K562 treated with DMSO at 1 percent for 24 hours (cell line): ENCODE measurements around the gene LAIR2. TPM values are rescaled to one million over a fixed set of nuclear protein-coding genes. Genes with fewer than 3 reads are reported as not detected.

ENCODE experiments used
- total RNA-seq: library from RNA; unstranded; fragments of 300-600 nt; gene quantifications from 2 replicates; pipeline ENCODE4 v1.2.3, GENCODE V29; 2022; ENCODE audit warnings: low read depth; ENCODE audit not compliant: insufficient read depth

The LAIR2 gene
- total RNA-seq = not detected in 2 replicates

GRCh38 chr19:54502518-54503048, at the start of gene LAIR2:
Gene LAIR2 (plus strand): TSS chr19:54502831. CDS start chr19:54502919, 88 bp downstream.

GRCh38 chr19:54463531-54464043, 39.0 kb upstream of the LAIR2 start, which contains the start of gene LENG9:
Gene LENG9 (minus strand): TSS chr19:54463778. CDS start chr19:54463526, 252 bp downstream.

GRCh38 chr19:54473071-54473891, 29.4 kb upstream of the LAIR2 start, which contains the start of gene CDC42EP5:
Gene CDC42EP5 (minus strand): TSS chr19:54473296. CDS start chr19:54465547, 7,749 bp downstream.

Other genes with a start within 250 kb of the LAIR2 start
- not detected in 2 replicates for gene LILRB5, start 245.6 kb upstream of the LAIR2 start, total RNA-seq
- not detected in 2 replicates for gene LILRB2, start 221.7 kb upstream of the LAIR2 start, total RNA-seq
- gene LILRA5, start 189.7 kb upstream of the LAIR2 start, total RNA-seq = not detected in 2 replicates
- gene LILRA4, start 163.7 kb upstream of the LAIR2 start, total RNA-seq = not detected in 2 replicates
- 1.3 and 1.7 TPM in 2 replicates for gene LAIR1, start 137.9 kb upstream of the LAIR2 start, total RNA-seq
- gene TTYH1, start 87.4 kb upstream of the LAIR2 start, total RNA-seq = 0.22 TPM in 1 of 2 replicates, not detected in the other
- gene LENG8, start 53.6 kb upstream of the LAIR2 start, total RNA-seq = 122 and 127 TPM in 2 replicates
- gene LENG9, start 39.1 kb upstream of the LAIR2 start, total RNA-seq = 0.87 and 1.1 TPM in 2 replicates
- gene CDC42EP5, start 29.5 kb upstream of the LAIR2 start, total RNA-seq = 3.0 and 3.9 TPM in 2 replicates
- 9.5 and 12.6 TPM in 2 replicates for gene LILRA2, start 71.0 kb downstream of the LAIR2 start, total RNA-seq
- gene LILRA1, start 90.8 kb downstream of the LAIR2 start, total RNA-seq = not detected in 2 replicates
- gene LILRB1, start 127.7 kb downstream of the LAIR2 start, total RNA-seq = not detected in 2 replicates
- gene LILRB4, start 160.2 kb downstream of the LAIR2 start, total RNA-seq = not detected in 2 replicates
- gene KIR3DL3, start 221.6 kb downstream of the LAIR2 start, total RNA-seq = not detected in 2 replicates
- not detected in 2 replicates for gene KIR2DL3, start 235.7 kb downstream of the LAIR2 start, total RNA-seq